IMR-90 (cell line): ENCODE measurements around the gene ZBTB44.
"Not testable (repeated sequence)": the region's sequence is repeated elsewhere in the genome, so short reads cannot be mapped to it uniquely, and the experiment has no call there.

Experiments
- CHD1 ChIP-seq: IDR thresholded peaks from 2 replicates; pipeline ENCODE4 v1.6.1; 2012; ENCODE audit warnings: low read depth, low read length, improper control_type of control experiment
- CTCF ChIP-seq: conservative IDR thresholded peaks from 2 replicates; pipeline ENCODE4 v1.5.1; 2012; ENCODE audit warnings: mild to moderate bottlenecking, low read depth, low read length, improper control_type of control experiment
- MAFK ChIP-seq: IDR thresholded peaks from 2 replicates; pipeline ENCODE4 v1.6.1; 2012; ENCODE audit warnings: low read depth, low read length, improper control_type of control experiment
- NFE2L2 ChIP-seq: fragments of 150-350 bp; IDR thresholded peaks from 2 replicates; pipeline ENCODE4 v1.6.1; 2016; ENCODE audit warnings: low read depth, mild to moderate bottlenecking, low read length
- POLR2A ChIP-seq: IDR thresholded peaks from 2 replicates; pipeline ENCODE4 v1.6.1; 2012; ENCODE audit warnings: mild to moderate bottlenecking, low read depth, low read length
- RAD21 ChIP-seq: IDR thresholded peaks from 2 replicates; pipeline ENCODE4 v1.6.1; 2012; ENCODE audit warnings: low read length, improper control_type of control experiment
- SMC3 ChIP-seq: fragments of 150-350 bp; IDR thresholded peaks from 2 replicates; pipeline ENCODE4 v1.6.1; 2016; ENCODE audit warnings: low read depth, mild to moderate bottlenecking, antibody characterized with exemption, low read length, moderate library complexity

GRCh38 chr11:130281341-130281740 is 33.4 kb downstream of the ZBTB44 start:
- not testable (repeated sequence) for TF ChIP-seq SMC3, MAFK, CTCF, POLR2A, CHD1, RAD21, NFE2L2
